SIG-M5 (cell line): Measurements from ENCODE around the gene MOB4.
"Not testable (repeated sequence)": the region's sequence is repeated elsewhere in the genome, so short reads cannot be mapped to it uniquely, and the experiment has no call there.

Source experiments
- DNase-seq: peaks from one replicate; lab custom pipeline; 2025; lab: John Stamatoyannopoulos, UW

Gene MOB4

DNA sequence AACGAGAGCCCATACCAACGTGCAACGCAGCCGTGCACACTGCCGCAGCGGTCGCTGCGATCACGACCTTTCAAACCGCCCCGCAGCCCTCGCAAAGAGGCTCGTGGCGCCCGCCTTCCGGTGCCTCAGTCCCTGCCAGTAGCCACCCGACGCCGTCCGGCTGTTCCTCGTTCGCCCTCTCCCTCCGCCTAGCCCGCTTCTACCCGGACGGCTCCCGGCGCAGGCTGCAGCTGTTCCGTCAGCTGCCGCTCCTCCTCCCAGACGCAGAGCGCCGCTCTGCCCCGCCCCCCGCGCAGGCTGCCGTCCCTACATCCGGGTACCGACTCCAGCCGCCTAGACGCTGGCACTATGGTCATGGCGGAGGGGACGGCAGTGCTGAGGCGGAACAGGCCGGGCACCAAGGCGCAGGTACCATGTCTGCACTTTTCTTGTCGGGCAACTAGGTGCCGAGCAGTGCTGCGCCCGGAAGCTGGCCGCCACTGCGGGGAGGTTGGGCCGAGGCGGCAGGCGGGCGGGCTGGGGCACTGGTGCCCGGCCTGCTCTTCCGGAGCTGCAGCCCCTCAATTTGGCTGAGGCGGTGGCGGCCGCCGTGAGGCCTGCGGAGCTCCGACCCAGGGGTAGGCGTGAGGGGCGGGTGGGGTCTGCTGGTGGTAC lies at the start of gene MOB4:
MOB4 (plus strand) TSS at position 328 of the 654 bp plus-strand sequence; CDS start at position 349, 21 bp downstream.
- DNase-seq: peak; percentile 86

DNA sequence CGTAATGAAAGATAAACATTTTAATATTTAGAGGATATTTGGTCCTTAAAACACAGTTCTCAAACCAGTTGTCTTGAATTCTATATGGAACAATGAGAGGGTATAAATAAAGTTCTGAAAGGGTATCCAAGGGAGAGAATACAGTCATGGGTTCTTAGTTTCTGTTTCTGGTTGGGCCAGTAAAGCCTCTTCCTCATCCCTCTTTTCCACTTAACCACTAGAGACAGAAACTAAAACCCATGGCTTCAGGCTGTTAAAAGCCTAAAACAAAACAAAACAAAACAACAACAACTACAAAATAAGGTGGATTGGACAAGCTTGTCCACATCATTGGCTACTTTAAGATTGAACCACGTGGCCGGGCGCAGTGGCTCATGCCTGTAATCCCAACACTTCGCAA lies 43.7 kb upstream of the MOB4 start:
- DNase-seq: no peak

DNA sequence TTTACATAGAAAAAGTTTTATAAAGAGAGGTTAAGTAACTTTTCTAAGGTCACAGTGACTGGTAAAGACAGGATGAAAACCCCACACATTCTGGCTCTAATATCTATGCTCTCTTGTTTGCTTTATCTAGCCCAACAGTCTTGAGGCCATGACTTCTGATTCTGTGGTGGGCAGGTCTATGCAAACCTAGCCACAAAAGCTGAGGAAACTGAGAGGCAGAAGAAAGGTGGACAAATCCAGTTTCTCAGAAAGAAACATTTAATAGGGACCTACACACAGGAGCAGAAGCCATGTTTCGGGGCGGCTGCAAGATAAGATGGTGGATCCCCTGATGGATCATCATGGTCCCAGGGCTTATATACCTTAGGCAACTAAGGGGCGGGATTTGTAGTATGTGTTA lies 38.1 kb upstream of the MOB4 start:
- DNase-seq: no peak

DNA sequence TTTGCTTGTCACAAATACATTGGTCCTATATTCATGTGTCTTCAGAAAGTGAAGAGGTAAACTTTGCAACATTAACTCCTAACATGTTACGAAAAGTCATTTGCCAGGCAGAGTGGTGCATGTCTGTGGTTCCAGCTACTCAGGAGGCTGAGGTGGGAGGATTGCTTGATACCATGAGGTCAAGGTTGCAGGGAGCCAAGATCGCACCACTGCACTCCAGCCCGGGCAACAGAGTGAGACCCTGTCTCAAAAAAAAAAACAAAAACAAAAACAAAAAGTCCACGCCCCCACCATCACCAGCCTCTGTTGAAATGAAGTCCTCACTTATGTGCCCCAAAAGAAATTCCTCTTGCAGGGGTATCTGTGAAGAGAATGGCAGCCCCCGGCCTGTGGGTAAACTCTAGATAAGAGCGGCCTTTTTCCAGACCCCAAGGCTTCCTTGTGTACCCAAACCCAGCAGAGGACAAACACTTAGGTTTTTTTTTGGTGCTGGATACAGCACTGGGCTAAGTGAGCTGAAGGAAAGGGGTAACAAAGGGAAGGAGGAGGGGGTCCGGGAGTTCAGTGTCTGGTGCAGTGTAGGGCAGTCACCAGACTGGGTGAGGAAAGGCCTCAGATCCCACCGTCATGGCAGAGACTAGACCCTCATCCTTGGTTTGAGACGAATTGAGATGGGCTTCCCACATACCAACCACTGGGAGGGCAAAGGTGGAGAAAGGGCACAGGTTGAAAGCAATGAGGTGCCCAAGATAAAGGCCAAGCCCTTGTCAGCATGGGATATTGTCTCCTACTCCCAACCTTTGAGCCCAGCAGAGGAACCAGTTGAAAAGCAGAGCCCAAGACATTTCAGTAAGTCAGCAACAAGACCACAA lies 35.5 kb upstream of the MOB4 start:
- no peak for DNase-seq

DNA sequence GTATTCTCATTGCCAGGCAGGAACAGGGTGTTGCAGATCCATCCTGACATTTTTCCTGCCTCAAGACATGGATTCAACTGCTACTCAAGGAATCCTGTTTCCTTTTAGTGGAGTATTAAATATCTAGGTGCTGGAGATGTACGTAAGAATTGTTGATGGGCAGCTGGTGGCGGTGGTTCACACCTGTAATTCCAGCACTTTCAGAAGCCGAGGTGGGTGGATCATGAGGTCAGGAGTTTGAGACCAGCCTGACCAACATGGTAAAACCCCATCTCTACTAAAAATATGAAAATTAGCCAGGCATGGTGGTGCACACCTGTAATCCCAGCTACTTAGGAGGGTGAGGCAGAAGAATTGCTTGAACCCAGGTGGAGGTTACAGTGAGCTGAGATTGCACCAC lies 31.6 kb upstream of the MOB4 start:
- not testable (repeated sequence) for DNase-seq

DNA sequence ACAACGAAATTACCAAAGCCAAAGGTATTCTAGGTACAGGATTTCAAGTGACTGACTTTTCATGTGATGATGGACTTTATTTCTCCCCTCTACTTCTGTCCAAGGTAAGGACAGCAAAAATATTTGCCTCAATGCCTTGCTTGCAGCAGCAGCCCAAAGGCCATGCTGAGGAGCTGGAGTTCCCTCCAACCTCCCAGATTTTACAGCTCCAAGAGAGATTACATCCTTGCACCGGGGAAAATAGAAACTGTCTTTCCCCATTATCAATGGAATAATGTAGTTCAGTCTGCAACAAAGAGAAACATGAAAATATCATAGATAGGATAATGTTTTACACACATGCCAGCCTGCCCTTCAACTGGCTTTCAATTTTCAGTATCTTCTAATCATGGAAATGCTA lies 29.7 kb upstream of the MOB4 start:
- no peak for DNase-seq

DNA sequence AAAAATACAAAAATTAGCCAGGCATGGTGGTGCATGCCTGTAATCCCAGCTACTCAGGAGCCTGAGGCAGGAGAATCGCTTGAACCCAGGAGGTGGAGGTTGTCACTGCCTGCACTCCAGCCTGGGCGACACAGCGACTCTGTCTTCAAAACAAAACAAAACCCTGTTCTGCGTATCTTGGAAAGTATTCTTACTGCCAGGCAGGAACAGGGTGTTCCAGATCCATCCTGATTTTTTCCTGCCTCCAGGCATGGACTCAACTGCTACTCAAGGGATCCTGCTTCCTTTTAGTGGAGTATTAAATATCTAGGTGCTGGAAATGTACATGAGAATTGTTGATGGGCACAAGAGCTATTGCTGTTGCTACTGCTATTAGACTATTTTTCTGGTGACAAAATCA lies 28.5 kb upstream of the MOB4 start:
- no peak for DNase-seq

DNA sequence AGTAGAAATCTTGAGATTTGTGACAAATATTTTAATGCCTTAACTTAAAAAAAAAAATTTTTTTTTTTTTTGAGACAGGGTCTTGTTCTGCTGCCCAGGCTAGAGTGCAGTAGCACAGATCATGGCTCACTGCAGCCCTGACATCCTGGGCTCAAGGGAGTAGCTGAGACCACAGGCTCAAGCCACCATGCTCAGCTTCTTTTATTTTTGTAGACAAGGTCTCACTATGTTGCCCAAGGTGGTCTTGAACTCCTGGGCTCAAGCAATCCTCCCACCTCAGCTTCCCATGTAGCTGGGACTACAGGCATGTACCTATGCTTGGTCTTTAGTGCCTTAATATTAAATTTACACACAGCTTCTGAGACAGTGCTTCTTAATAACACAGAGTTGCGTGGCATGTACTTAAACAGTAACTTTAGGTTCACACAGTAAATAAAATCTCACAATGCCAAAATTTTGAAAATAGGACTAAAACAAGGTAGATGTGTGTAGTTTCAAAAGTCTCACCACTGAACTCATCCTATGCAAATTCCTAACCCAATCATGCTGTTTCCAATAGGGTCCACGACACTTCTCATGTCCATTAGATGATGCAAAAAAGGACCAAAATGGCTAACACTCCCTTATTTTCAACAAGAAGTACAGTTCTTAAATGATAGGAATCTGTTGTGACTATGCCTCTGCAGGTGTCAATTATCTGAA lies 20.3 kb upstream of the MOB4 start:
- no peak for DNase-seq

DNA sequence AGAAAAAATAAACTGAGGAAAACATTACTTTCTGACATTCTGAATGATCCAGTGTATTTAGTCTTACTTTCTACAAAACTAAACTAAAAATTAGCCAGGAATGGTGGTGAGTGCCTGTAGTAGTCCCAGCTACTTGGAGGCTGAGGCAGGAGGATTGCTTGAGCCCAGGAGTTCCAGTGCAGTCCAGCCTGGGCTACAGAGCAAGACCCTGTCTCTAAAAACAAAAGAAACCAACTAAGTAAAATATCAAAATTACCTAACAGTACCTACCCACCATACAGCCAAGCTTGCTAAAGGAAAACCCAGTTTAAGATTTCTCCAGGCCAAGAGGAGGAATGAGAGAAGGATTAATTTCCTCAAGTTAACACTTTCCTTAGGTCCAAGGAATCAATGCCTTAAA lies 19.2 kb upstream of the MOB4 start:
- no peak for DNase-seq

DNA sequence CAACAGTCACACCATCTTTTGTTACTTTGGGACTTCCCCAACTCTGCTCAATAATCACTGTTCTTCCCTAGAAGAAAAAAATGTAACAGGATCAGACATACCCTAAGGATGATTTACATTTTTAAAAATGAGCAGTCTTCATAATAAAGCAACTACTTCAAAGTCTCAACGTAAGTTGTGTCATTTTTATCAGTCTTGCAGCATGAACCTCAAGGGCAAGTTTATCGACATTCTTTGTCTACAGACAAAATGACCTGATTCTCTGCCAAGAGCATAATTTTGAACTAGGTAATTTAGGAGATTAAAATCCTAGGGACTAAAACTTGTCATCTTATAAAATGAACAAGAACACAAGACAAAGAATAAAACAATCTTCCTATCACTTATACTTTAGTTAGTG lies 18.5 kb upstream of the MOB4 start:
- no peak for DNase-seq

DNA sequence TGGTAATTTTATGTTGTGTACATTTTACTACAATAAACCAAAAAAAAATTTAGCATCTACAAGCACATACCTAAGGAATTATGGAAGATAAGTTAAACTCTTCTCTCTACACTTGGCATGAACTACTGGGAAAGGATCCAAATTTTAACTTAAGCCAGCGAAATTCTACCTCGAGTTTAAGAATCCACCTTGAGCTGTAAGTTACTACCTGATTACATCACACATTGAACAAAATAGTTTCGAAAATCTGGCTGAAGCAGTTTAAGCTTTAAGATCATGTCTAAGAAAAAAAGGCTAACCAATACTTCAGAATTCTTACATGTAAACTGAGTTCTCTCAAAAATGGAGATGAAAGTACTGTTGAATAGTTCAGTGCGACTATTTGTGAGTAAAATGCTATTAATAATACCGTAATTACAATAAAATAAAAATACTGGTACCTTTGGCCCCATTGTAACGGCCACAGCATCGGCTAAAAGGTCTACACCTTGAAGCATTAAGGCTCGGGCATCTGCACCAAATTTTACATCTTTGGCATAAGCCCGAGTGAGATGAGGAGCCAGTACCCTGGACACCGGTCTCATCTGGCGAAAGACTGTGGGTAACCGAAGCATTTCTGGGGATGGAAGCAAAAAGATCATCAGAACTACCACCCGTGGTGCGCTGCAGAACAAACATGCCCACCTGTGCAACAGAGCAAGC lies 17.5 kb upstream of the MOB4 start:
- no peak for DNase-seq

DNA sequence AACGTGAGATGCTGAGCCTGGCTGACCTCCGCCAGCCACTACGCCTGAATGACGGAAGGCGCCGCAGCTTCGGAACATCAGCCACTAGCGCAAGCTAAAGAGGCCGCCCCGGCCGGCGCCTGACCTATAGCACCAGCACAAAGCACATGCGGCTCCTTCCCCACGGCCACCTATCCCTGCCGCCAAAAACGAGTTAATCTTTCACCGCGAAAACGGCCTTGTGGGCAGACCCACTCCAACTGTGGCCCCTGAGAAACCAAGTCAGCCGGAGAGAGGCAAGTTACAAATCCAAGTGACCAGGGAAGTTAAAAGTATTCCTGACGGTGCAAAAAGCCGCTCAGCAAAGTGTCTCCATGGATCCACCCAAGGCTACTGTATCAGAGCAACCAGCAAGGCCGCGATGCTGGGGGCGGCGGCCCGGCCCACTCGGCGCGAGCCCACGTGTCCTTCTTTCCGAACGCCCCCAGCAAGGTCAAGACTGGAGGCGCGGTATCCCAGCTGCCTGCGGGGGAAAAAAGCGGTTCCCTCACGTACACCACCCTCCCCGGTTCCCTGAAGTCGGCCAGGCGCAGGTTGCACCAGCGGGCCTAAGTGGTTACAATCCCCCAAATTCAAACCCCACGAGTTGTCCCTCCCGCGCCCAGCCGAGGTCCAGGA lies 16.8 kb upstream of the MOB4 start:
- DNase-seq: no peak

DNA sequence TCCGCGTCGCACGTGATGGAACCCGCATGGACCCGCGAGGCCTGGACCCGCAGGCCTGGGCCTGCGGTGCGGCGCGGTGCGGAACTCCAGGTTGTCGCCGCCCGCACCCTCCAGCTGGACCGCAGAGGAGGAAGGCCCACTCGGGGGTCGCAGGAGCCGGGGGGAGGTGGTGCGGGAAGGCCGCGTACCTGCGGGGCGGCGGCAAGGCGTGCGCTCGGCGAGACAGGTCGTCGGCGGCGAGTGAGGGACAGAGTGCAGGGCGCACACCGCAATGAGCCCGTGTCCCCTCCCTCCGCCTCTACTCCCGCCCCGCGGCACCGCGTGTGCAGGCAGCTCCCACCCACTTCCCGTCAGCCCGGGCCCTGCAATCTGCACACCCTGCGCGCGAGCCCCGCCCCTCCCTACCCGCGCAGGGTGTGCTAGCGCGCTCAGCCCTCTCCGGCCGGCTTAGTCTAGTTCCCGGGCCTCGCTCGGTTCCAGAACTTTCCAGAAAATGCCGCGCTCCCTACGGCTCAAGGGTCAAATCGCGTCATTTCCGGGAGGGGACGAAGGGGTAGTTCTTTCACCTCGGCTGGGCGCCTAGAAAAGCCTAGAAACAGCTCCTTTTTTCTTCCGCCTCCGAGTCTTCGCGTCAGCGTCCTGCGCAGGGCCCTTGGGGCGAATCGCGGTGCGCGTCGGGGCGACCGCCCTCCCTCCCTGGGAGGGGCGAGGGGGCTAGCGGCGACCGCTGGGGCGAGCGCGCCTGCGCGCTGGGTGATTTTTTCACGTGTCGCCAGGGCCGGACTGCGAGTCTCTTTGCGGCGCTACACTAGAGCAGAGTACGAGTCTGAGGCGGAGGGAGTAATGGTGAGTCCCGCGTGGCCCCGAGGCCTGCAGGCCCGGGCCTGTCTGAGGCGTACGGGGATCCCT lies 16.0 kb upstream of the MOB4 start, which contains the start of the genes HSPD1 and HSPE1:
HSPD1 (minus strand) TSS at position 247 of the 909 bp plus-strand sequence. CDS start 992 bp downstream, outside the sequence.
HSPE1 (plus strand) TSS at position 786 of the 909 bp plus-strand sequence; CDS start at position 844, 58 bp downstream.
- DNase-seq: peak; percentile 93

DNA sequence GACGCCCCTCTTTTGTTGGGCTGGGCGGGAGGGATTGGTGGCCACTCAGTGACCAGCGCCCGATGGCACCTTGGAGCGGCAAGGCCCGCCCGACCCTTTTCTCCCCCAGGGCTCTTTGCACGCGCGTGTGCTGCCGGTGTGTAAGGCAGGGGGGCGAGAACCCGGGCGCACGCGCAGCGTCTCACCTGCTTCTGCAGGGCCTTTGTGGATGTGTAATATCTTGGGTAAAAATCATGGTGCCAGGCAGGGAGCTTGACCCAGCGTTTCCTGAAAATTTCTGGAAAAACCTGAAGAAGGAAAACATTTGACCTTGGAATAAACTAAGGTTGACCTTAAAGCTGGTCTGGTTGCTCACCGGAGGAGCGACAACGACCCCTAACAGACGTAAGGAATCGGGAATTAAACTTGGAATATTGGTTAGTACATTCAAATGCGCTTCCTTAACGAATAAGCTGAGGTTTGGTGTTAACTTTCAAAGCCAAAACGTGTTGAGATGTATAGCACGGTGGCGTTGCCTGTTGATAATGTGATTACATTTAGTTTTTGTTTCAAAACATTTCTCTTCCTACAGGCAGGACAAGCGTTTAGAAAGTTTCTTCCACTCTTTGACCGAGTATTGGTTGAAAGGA lies 15.2 kb upstream of the MOB4 start:
- DNase-seq: no peak

DNA sequence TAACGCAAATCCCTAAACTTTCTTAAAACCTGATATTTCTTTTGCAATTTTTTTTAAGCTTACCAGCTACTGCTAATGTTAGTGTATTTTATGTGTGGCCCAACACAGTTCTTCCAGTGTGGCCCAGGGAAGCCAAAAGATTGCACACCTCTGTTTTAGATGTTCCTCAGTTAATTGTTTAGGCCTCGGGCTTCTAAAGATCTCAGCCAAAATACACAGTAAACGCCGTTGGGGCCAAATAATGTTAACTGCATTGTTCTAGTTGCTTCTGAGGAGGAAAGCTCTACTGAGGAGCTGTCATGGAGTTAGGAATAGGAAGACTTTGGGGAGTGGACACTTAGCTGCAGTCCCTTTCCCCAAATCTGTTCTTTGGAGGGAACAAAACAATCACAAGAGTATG lies 13.7 kb upstream of the MOB4 start:
- DNase-seq: no peak

DNA sequence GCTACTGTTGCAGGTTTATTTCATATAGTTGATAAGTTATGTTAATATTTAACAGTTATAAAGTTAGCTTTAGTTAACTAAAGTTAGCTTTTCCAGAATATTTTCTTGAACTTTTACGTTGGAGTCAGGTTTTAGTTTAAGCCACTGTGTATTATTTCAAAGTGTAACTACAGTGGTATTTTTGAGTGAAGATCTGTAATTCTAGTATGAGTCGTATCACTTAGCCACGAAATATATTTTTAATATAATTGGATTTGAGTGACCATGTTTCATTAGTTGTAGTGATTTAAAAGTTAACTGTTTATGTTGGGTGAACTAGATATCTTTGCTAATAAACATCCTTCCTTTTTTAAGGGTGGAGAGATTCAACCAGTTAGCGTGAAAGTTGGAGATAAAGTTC lies 13.2 kb upstream of the MOB4 start:
- DNase-seq: no peak

DNA sequence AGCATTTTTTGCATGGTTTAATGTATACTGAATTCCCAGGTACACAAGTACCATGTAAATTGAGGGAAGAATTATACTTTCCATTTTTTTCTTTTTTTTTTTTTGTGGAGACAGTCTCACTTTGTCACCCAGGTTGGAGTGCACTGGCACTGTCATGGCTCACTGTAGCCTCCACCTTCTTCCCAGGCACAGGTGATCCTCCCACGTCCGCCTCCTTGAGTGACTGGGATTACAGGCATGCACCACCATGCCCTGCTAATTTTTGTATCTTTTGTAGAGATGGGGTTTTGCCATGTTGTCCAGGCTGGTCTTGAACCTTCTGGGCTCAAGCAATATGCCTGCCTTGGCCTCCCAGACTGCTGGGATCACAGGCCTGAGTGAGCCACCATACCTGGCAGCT lies 11.9 kb upstream of the MOB4 start:
- no peak for DNase-seq

DNA sequence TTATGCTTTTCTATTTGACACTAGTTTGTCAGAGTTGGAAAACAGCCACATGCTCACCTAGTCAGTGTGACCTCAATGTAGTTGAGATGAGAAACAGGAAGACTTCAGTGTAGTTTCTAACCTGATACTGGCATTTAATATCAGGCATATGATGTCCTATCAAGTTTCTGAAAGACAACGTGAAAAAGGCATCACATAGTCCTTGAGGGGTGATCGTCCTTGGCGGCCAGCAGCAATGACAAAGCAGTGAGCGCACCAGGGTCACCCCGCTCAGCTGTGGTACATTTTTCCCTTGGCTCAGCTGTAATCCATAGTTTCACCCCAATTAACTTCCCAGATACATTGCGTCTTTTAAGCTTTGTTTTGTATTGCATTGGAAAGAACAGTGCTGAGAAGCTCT lies 11.4 kb upstream of the MOB4 start:
- DNase-seq: no peak

DNA sequence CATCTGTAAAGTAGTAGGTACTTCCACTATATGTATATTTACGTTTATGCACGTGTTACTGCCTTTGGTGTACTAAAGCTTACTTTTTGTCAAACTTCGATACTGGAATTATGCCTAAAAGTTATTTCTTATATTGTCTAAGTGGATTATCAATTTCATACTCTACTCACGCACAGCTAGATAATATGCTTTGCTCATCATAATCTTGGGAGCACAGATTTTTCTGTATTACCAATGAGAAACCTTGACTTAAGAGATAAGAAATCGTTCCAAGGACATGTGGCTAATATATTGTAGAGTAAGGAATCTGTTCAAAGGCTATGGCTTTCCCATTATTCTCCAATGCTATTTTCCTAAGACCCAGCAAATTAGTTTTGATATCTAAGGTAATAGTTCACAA lies 9.2 kb upstream of the MOB4 start:
- DNase-seq: no peak

DNA sequence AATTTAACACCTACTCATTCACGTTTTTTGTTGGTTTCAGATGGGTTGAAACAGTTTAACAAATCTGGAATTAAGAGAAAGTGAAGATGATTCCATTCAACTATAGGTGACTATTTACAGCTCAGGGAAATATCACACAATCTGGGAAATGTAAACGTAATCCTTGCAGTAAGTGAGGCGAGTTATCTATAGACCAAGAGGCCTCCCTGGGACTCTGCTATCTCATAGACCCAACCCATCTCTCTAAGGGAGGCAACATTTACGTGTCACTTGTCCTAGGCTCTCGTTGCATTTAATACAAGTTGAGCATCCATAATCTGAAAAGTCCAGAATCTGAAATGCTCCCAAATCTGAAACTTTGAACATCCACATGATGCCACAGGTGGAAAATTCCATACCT lies 2.0 kb upstream of the MOB4 start:
- no peak for DNase-seq
